HG02642 (cell line): ENCODE results near the gene COL7A1.

Experiments
- ATAC-seq: cut with Tn5 transposase; IDR thresholded peaks from one replicate; pipeline ENCODE4 v1.9.1; 2021; ENCODE audit warnings: mild to moderate bottlenecking; ENCODE audit not compliant: unreplicated experiment, poor library complexity

COL7A1 gene

GRCh38 chr3:48592519-48593087, 2.5 kb downstream of the COL7A1 start:
- no peak for ATAC-seq

- ATAC-seq, result no peak
Measured at GRCh38 chr3:48591886-48592518, 3.1 kb downstream of the COL7A1 start.

GRCh38 chr3:48591436-48591835, 3.7 kb downstream of the COL7A1 start:
- no peak for ATAC-seq

GRCh38 chr3:48588230-48588629, 6.9 kb downstream of the COL7A1 start:
- ATAC-seq, result no peak

GRCh38 chr3:48587686-48588085, 7.4 kb downstream of the COL7A1 start:
- ATAC-seq, result no peak

GRCh38 chr3:48585411-48585810, 9.7 kb downstream of the COL7A1 start:
- no peak for ATAC-seq

- ATAC-seq, result no peak
Measured at GRCh38 chr3:48584836-48585235, 10.3 kb downstream of the COL7A1 start.

GRCh38 chr3:48581621-48582481, 13.3 kb downstream of the COL7A1 start:
- no peak for ATAC-seq

GRCh38 chr3:48576647-48577046, 18.5 kb downstream of the COL7A1 start:
- ATAC-seq, result no peak

GRCh38 chr3:48575366-48575765, 19.8 kb downstream of the COL7A1 start:
- no peak for ATAC-seq

- no peak for ATAC-seq
Measured at GRCh38 chr3:48573973-48574585, 21.1 kb downstream of the COL7A1 start.

GRCh38 chr3:48572517-48572916, 22.6 kb downstream of the COL7A1 start:
- ATAC-seq, result no peak

GRCh38 chr3:48571938-48572337, 23.2 kb downstream of the COL7A1 start:
- ATAC-seq, result no peak

GRCh38 chr3:48569808-48570450, 25.2 kb downstream of the COL7A1 start:
- ATAC-seq, result no peak

GRCh38 chr3:48569400-48569799, 25.7 kb downstream of the COL7A1 start:
- ATAC-seq, result no peak

GRCh38 chr3:48568476-48568875, 26.7 kb downstream of the COL7A1 start:
- no peak for ATAC-seq

GRCh38 chr3:48567500-48567899, 27.6 kb downstream of the COL7A1 start:
- no peak for ATAC-seq

- ATAC-seq, result no peak
Measured at GRCh38 chr3:48567090-48567489, 28.0 kb downstream of the COL7A1 start.

- ATAC-seq, result no peak
Measured at GRCh38 chr3:48566401-48566760, 28.7 kb downstream of the COL7A1 start.

- ATAC-seq, result no peak
Measured at GRCh38 chr3:48565591-48566400, 29.3 kb downstream of the COL7A1 start.
